B cell (primary cell): ENCODE data around the gene TSG101. TPM values are rescaled to one million over a fixed set of nuclear protein-coding genes. Genes with fewer than 3 reads are reported as not detected.
A peak's percentile ranks its signal among the peaks of the same experiment; 100 is the strongest.

Experiments
- ATAC-seq: fragments of 200-7000 bp; cut with Tn5 transposase; one replicate; pipeline ENCODE4 v1.10.0; 2021; ENCODE audit warnings: low read depth, mild to moderate bottlenecking, moderate number of reproducible peaks, moderate library complexity
- CTCF ChIA-PET: fragments of 350-600 bp; sonication (Branson Sonifier 250); formaldehyde crosslinking; loops from one replicate; lab custom pipeline; 2021; ENCODE audit warnings: antibody characterized with exemption, inconsistent platforms; lab: Charles Lee
- POLR2A ChIA-PET: fragments of 350-600 bp; sonication (Branson Sonifier 250); formaldehyde crosslinking; loops from one replicate; lab custom pipeline; 2021; ENCODE audit warnings: antibody characterized with exemption; lab: Charles Lee
- DNase-seq: peaks from one replicate; pipeline ENCODE4 v3.0.0; 2013
- H2AFZ ChIP-seq: 2 replicates; pipeline ENCODE4 v1.6.1; 2012; ENCODE audit warnings: mild to moderate bottlenecking, low read depth, low read length; ENCODE audit not compliant: insufficient read depth, poor library complexity, severe bottlenecking
- H3K27ac ChIP-seq, 2 donors: 1 replicate in 1 of 2; 2 replicates in 1 of 2; pipeline ENCODE4 v1.5.1; 2012 to 2013; ENCODE audit warnings: low read length in 2 of 2, mild to moderate bottlenecking in 2 of 2, moderate library complexity in 1 of 2
- H3K27me3 ChIP-seq, 4 experiments: fragments of 200-600 bp in 1 of 4; sonication (generic) in 1 of 4; replicated peaks in 1 of 4; 1 replicate in 2 of 4; 2 replicates in 2 of 4; pipeline versions ENCODE4 v1.6.1 to v1.7.0; 2013 to 2016; ENCODE audit warnings: low read length in 3 of 4, mild to moderate bottlenecking in 2 of 4, mixed read lengths in 1 of 4, moderate library complexity in 1 of 4; ENCODE audit not compliant: insufficient read depth in 4 of 4, control insufficient read depth in 3 of 4; ENCODE audit errors: control extremely low read depth in 1 of 4
- H3K36me3 ChIP-seq, 2 experiments: replicated peaks in 1 of 2; 1 replicate in 1 of 2; 2 replicates in 1 of 2; pipeline versions ENCODE4 v1.6.1 to v1.7.1; 2013; ENCODE audit warnings: low read length in 1 of 2; ENCODE audit not compliant: insufficient read depth in 2 of 2, control insufficient read depth in 1 of 2; ENCODE audit errors: control extremely low read depth in 1 of 2, extremely low read depth in 1 of 2
- H3K4me1 ChIP-seq, 2 donors: fragments of 200-600 bp in 1 of 2; sonication (generic) in 1 of 2; 1 replicate in 1 of 2; 2 replicates in 1 of 2; pipeline versions ENCODE4 v1.5.1 to v1.6.1; 2013 to 2017; ENCODE audit warnings: low read length in 2 of 2; ENCODE audit not compliant: control insufficient read depth in 2 of 2, insufficient read depth in 2 of 2
- H3K4me2 ChIP-seq: replicated peaks from 2 replicates; pipeline ENCODE3; 2012; ENCODE audit warnings: mild to moderate bottlenecking, low read depth, low read length; ENCODE audit not compliant: poor library complexity, severe bottlenecking
- H3K4me3 ChIP-seq, 5 experiments: fragments of 200-600 bp in 1 of 5; sonication (generic) in 1 of 5; 1 replicate in 3 of 5; 2 replicates in 2 of 5; pipeline versions ENCODE4 v1.5.1 to v1.7.0; 2011 to 2016; ENCODE audit warnings: low read length in 4 of 5, mild to moderate bottlenecking in 4 of 5, low read depth in 2 of 5, control low read depth in 1 of 5, moderate library complexity in 1 of 5; ENCODE audit not compliant: insufficient read depth in 1 of 5; ENCODE audit errors: control extremely low read depth in 1 of 5, extremely low read depth in 1 of 5
- H3K79me2 ChIP-seq: fragments of 200-600 bp; sonication (generic); one replicate; pipeline ENCODE4 v1.6.0; 2016; ENCODE audit warnings: low read length; ENCODE audit not compliant: control insufficient read depth, insufficient read depth
- H3K9ac ChIP-seq: fragments of 200-600 bp; sonication (generic); 2 replicates; pipeline ENCODE4 v1.6.1; 2017; ENCODE audit warnings: mild to moderate bottlenecking, low read length, moderate library complexity
- H3K9me3 ChIP-seq, 3 donors: one replicate each; pipeline versions ENCODE4 v1.6.1 to v1.7.1; 2013; ENCODE audit warnings: low read length in 2 of 3; ENCODE audit not compliant: control insufficient read depth in 2 of 3, insufficient read depth in 1 of 3; ENCODE audit errors: control extremely low read depth in 1 of 3
- H4K20me1 ChIP-seq: 2 replicates; pipeline ENCODE4 v1.6.0; 2012; ENCODE audit warnings: mild to moderate bottlenecking, low read length; ENCODE audit not compliant: insufficient read depth, control insufficient read depth, poor library complexity, severe bottlenecking
- H3K27ac Mint-ChIP-seq: one replicate; pipeline ENCODE4 v1.8.0; 2021; ENCODE audit warnings: mixed read lengths
- H3K27me3 Mint-ChIP-seq: one replicate; pipeline ENCODE4 v1.8.0; 2021; ENCODE audit warnings: mixed read lengths
- H3K4me1 Mint-ChIP-seq: one replicate; pipeline ENCODE4 v1.8.0; 2021; ENCODE audit warnings: mixed read lengths
- H3K4me3 Mint-ChIP-seq: one replicate; pipeline ENCODE4 v1.8.0; 2021; ENCODE audit warnings: mixed read lengths
- H3K9me3 Mint-ChIP-seq: one replicate; pipeline ENCODE4 v1.8.0; 2022; ENCODE audit warnings: mixed read lengths; ENCODE audit not compliant: insufficient read depth
- EZH2 ChIP-seq: IDR thresholded peaks from 2 replicates; pipeline ENCODE4 v1.6.1; 2012; ENCODE audit warnings: borderline replicate concordance, low read depth, mild to moderate bottlenecking, moderate library complexity, low read length; ENCODE audit not compliant: insufficient read depth, poor library complexity, severe bottlenecking
- WGBS: methylation state at CpG from one replicate; pipeline ENCODE4 v1.1.5; 2013; ENCODE audit warnings: missing lambda C conversion rate; ENCODE audit not compliant: insufficient coverage; 5-methylcytosine and 5-hydroxymethylcytosine counted together
- intact Hi-C: fragments of 100-400 bp; cut with micrococcal nuclease; formaldehyde crosslinking; loops from one replicate; pipeline ENCODE4 v1.10.0; 2022
- polyA plus RNA-seq: library from polyadenylated mRNA; depleted of rRNA; stranded (reverse); fragments of >200 nt; gene quantifications from 2 replicates; pipeline ENCODE4 v1.2.3, GENCODE V29; 2012
- total RNA-seq, 2 donors: library from RNA; stranded (reverse); fragments of 120-200 nt in 1 of 2; gene quantifications; 1 replicate in 1 of 2; 2 replicates in 1 of 2; pipeline versions ENCODE4 v1.2.3 to v1.2.4, GENCODE V29; 2013 to 2022
- TF ChIP-seq, protein P1 (sequence below): fragments of 200-600 bp; IDR thresholded peaks from one replicate; pipeline ENCODE4 v1.8.0; 2022; ENCODE audit warnings: antibody characterized with exemption, mild to moderate bottlenecking

TSG101 gene
- total and polyA plus RNA-seq, 2 donors (not counting 1 experiment from before 2014, with no cell fraction given), result 50.9 to 56.5 TPM

- Histone ChIP-seq H3K79me2 (peaks cover 76% of the 10 kb centered on the region), H4K20me1 (peaks cover 26% of the 10 kb centered on the region), H3K36me3 (peaks cover 0 to 22% of the 10 kb centered on the region in 2 experiments), H3K4me1 (peaks cover 14% of the 10 kb centered on the region in 2 donors), H3K27me3 (no peaks in the 10 kb centered on the region), H3K4me2 (no peak overlapping the region), H3K27ac (no peak overlapping the region), H3K9me3 (no peaks in the 10 kb centered on the region), H2AFZ (no peak overlapping the region), H3K4me3 (no peak overlapping the region), H3K9ac (no peak overlapping the region)
- POLR2A ChIA-PET, result no interaction called here
- CTCF ChIA-PET, result no interaction called here
- no peaks in the 10 kb centered on the region for H3K9me3 Mint-ChIP-seq
- H3K27me3 Mint-ChIP-seq, result no peaks in the 10 kb centered on the region
- H3K4me1 Mint-ChIP-seq, result peaks cover 47% of the 10 kb centered on the region
- ATAC-seq, result no peak
- intact Hi-C loops, result loop anchor here (10.0 kb wide), 1 partner anchor 278 kb away; the partner anchor contains the start of gene SAA2
- no peak overlapping the region for H3K27ac Mint-ChIP-seq
- WGBS, result 100% methylated on average over 1 of the region's 3 CpGs
- H3K4me3 Mint-ChIP-seq, result no peak overlapping the region
- TF ChIP-seq, protein P1, sequence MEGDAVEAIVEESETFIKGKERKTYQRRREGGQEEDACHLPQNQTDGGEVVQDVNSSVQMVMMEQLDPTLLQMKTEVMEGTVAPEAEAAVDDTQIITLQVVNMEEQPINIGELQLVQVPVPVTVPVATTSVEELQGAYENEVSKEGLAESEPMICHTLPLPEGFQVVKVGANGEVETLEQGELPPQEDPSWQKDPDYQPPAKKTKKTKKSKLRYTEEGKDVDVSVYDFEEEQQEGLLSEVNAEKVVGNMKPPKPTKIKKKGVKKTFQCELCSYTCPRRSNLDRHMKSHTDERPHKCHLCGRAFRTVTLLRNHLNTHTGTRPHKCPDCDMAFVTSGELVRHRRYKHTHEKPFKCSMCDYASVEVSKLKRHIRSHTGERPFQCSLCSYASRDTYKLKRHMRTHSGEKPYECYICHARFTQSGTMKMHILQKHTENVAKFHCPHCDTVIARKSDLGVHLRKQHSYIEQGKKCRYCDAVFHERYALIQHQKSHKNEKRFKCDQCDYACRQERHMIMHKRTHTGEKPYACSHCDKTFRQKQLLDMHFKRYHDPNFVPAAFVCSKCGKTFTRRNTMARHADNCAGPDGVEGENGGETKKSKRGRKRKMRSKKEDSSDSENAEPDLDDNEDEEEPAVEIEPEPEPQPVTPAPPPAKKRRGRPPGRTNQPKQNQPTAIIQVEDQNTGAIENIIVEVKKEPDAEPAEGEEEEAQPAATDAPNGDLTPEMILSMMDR, result no peak
- TF ChIP-seq EZH2, result no peak
- no peak for DNase-seq
These were observed 3.7 kb downstream of the TSG101 start for GRCh38 chr11:18523084-18523483.

DNA sequence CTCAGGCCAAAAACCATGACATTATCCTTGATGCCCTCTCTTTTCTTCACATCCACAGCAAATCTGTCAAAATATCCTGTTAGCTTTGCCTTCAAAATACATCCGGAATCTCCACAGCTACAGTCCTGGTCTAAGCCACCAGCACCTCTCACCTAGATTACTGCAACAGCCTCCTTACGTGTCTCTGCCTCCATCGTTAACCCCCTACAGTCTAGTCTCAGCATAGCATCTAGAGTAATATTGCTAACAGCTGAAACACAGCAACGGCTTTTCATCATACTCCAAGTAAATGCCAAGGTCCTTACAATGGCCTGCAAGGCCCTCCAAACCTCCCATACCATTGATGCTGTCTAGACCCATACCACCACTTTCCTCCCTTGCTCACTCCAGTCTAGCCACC is 4.4 kb downstream of the TSG101 start:
- H4K20me1 ChIP-seq, result peaks cover 26% of the 10 kb centered on the region
- ATAC-seq (no peak), DNase-seq (no peak)
- H2AFZ ChIP-seq, result no peak overlapping the region
- no peak overlapping the region for H3K4me3 ChIP-seq
- ChIA-PET POLR2A (interaction anchor here (0.6 kb wide), 1 partner anchor 10 kb away, joined by 3 read pairs; no protein-coding TSS in a partner anchor), CTCF (no interaction called here)
- TF ChIP-seq EZH2, result no peak
- TF ChIP-seq, protein P1, result no peak
- peaks cover 0 to 28% of the 10 kb centered on the region in 2 experiments for H3K36me3 ChIP-seq
- no peak overlapping the region for H3K27ac ChIP-seq
- Mint-ChIP-seq H3K9me3 (no peaks in the 10 kb centered on the region), H3K27ac (peak overlapping the region; percentile 15), H3K27me3 (no peaks in the 10 kb centered on the region), H3K4me3 (no peak overlapping the region), H3K4me1 (peaks cover 42% of the 10 kb centered on the region)
- H3K79me2 ChIP-seq, result peaks cover 71% of the 10 kb centered on the region
- intact Hi-C loops, result loop anchor here (10.0 kb wide), 1 partner anchor 278 kb away; the partner anchor contains the start of gene SAA2
- no peak overlapping the region for H3K4me2 ChIP-seq
- WGBS, result 96% methylated on average over 4 of the region's 4 CpGs
- H3K9me3 ChIP-seq, result no peaks in the 10 kb centered on the region
- H3K4me1 ChIP-seq, result peaks cover 8% of the 10 kb centered on the region in 2 donors
- no peaks in the 10 kb centered on the region for H3K27me3 ChIP-seq
- H3K9ac ChIP-seq, result no peak overlapping the region
